NCI-H1436 (cell line): ENCODE data around the gene LRRC43.
A peak's percentile ranks its signal among the peaks of the same experiment; 100 is the strongest.

Experiments used
- DNase-seq: peaks from one replicate; lab custom pipeline; 2025; lab: John Stamatoyannopoulos, UW

Gene LRRC43

DNA sequence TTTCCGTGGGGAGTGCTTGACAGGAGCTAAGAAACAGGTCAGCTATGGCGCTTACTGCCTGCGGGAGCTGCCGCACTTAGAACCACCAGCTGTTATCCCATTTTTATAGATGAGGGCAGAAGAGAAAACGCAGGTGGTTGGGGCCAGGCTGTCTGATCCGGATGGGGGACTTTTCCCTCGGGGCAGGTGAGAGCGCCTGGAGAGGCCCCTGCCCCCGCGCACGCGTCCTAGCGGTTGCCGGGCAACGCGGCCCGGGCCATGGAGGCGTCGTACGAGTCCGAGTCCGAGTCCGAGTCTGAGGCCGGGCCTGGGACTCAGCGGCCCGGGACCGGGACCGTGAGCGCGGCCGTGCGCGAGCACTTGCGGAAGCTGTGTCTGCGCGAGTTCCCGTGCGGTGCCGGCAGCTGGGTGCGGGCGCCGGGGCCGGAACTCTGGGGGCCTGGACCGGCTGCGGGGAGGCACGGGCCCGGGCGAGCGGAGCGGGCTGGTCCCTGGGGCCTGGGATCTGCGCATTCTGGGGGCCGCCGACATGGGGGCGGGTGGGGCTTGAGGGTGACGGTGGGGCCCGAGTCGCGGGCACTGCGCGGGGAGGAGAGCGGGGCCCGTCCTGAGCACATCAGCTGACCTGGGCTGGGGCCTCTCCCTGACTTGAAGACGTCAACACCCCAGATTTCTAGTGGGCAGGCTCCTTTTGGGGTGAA, at the start of gene LRRC43:
Gene LRRC43 (plus strand): TSS at position 237 of the 701 bp plus-strand sequence. CDS start 22 bp downstream, at position 259.
- peak; percentile 80 for DNase-seq

DNA sequence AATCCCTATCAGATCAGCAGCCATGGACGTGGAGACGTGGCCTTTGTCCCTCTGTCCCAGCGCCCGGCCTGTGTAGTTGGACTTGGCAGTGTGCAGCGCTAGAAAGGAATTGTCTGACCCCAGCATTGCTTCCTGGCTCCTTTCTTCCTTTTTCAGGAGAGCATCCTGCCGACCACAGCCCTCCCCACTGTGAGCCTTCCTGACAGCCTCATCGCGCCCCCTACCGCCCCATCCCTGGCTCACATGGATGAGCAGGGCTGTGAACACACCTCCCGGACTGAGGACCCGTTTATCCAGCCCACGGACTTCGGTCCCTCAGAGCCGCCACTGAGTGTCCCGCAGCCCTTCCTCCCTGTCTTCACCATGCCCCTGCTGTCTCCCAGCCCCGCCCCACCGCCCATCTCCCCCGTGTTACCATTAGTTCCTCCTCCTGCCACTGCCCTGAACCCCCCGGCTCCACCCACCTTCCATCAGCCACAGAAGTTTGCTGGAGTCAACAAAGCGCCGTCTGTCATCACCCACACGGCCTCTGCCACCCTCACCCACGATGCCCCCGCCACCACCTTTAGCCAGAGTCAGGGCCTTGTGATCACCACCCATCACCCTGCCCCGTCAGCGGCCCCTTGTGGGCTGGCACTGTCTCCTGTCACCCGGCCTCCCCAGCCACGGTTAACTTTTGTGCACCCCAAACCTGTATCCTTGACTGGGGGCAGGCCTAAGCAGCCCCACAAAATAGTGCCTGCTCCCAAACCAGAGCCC, 49.6 kb upstream of the LRRC43 start:
- DNase-seq: no peak

- no peak for DNase-seq
These were observed 47.4 kb upstream of the LRRC43 start for GRCh38 chr12:122135437-122136031.

GRCh38 chr12:122137229-122137628, 45.7 kb upstream of the LRRC43 start:
- no peak for DNase-seq

- no peak for DNase-seq
These were observed 45.2 kb upstream of the LRRC43 start for GRCh38 chr12:122137681-122138080.

- no peak for DNase-seq
These were observed 44.7 kb upstream of the LRRC43 start for GRCh38 chr12:122138181-122138580.

GRCh38 chr12:122138616-122139015, 44.3 kb upstream of the LRRC43 start:
- DNase-seq: no peak

GRCh38 chr12:122139266-122139665, 43.7 kb upstream of the LRRC43 start:
- DNase-seq: no peak

GRCh38 chr12:122139941-122140340, 43.0 kb upstream of the LRRC43 start:
- DNase-seq: no peak

DNA sequence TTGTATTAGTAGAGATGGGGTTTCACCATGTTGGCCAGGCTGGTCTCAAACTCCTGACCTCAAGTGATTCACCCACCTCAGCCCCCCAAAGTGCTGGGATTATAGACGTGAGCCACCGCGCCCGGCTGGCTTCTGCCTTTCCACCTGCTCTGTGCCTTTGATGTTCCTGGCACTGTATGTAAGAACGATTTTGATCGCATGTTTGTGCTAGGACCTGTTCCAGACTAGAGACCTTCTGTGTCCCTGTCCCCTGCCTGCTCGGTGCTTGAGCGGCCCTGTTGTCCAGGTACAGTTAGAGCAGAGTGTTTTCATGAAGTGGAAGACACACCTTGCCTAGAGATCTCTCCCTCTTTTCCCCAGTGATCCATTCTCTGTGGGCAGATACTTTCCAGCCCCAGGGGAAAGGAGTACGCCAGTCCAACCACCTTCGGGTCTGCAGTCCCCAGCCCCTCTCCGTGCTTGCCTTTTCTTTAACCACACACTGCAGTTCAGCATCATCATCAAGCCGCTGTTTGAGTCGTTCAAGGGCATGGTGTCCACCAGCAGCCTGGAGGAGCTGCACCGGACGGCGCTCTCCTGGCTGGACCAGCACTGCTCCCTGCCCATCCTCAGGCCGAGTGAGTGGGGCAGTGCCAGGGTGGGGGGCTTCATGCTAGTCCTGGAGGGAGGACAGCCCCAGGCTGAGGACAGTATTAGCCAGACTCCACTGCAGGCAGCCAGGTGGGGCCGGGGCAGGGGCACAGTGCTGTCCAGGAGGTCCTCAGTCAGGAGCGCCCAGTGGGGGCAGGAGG, 42.3 kb upstream of the LRRC43 start:
- DNase-seq: no peak

- DNase-seq: no peak
These were observed 40.8 kb upstream of the LRRC43 start for GRCh38 chr12:122141911-122142725.

- no peak for DNase-seq
These were observed 40.1 kb upstream of the LRRC43 start for GRCh38 chr12:122142857-122143256.

DNA sequence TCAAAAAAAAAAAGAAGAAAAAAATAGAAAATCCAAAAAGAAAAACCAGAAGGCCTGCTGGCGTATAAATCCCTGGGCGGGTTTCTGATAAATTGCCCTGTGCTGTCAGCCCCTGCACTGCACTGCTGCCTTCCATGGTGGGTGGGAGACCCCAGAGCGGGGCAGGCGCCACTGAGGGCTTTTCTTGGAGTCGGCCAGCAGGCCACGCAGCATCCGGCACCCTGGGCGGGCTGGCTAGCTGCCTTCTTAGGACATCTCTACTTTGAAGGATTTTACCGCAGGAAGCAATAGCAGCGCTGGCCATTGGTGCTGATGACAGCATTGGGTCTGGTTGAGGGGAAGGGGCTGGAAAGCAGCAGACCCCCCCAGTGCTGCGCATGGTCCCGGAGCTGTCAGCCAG, 38.0 kb upstream of the LRRC43 start:
- no peak for DNase-seq

GRCh38 chr12:122145505-122146330, 37.2 kb upstream of the LRRC43 start:
- DNase-seq: no peak

DNA sequence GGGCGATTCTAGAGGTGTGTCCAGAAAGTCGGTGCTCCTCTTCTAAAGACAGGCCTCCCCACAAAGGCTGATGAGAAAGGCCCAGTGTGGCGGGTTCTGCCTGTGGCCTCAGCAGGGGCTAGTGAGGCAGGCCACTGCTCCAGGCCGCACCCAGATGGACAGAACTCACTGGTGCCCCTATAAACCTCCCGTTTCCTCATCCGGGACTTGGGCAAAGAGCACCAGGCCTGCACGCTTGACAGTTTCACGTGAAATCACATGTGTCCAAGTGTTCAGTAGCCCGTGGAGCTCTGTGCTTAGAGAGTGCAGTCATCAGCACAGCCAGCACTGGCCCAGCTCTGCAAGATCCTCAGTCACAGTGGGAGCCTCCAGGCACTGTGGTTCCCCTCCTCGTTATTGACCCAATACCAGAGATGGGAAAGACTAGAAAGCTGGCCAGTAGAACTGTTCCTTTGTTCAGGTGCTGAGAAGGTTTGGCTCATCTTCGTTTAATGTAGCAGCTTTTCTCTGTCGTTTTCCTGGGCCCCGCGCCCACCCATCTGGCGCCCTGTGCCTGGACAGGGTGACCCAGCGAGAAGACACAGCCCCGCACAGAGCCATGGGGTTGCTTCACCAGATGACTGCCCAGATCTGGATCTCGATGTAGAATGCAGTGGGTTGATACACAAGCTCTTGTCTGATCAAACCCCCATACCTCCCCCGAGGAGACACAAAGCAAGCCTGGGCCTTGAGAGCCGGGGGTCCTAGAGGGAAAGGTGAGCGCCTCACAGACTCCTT, 35.2 kb upstream of the LRRC43 start:
- no peak for DNase-seq

GRCh38 chr12:122148657-122149056, 34.3 kb upstream of the LRRC43 start:
- no peak for DNase-seq

DNA sequence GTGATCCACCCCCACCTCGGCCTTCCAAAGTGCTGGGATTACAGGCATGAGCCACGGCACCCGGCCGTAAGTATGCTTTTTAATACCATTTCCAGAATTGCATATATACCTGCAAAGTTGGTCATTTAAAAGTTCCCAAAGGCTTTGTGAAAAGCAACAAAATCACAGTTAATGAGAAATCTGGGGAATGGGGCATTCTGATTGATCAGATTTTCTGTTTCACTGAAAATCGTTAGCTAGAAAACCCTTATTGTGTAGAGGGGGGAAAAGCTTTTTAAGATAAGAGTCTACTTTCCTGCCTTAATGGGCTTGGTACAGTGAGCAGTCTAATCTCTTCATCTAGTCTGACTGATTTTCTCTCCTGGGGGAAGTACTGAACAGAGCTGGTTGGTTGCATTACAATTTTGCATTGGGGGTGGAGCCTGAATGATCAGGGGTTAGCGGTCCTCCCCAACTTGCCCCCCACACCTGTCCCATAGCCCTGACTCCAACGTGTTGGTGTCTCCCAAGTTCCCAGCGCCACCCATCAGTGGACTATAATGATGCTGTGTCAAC, 32.7 kb upstream of the LRRC43 start:
- DNase-seq: no peak

GRCh38 chr12:122152754-122153153, 30.2 kb upstream of the LRRC43 start:
- DNase-seq: no peak

- DNase-seq: no peak
These were observed 27.2 kb upstream of the LRRC43 start for GRCh38 chr12:122155705-122156104.
